Measurements from ENCODE around the gene CUL3.
"Not testable (repeated sequence)": the region's sequence is repeated elsewhere in the genome, so short reads cannot be mapped to it uniquely, and the experiment has no call there.

Gene CUL3

GRCh38 chr2:224543939-224544338, 41.2 kb downstream of the CUL3 start:
- DNase-seq (ENCODE audit: low read depth in 3 of 3), result no peak

DNA sequence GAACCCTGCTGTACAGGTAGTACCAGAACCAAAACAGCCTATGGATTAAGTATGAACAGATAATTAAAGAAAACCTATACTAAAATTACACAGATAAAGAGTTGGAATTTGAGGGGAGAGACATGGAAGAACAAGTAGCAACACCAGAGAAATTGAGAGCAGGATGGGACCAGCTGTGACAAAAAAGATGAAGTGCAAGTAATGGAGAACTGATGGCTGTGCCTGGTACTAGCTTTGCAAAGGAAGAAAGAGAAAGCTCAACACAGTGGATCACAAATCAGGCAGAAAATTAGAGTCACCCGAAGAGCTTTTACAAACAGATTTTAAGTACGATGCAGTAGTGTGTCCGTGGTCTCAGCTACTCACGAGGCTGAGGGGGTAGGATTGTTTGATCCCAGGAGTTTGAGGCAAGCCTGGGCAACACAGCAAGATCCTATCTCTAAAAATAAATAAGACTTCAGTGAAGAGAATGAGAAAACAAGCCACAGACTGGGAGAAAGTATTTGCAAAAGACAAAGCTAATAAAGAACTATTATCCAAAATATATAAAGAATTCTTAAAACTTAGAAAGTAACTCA, 46.5 kb downstream of the CUL3 start:
- DNase-seq (ENCODE audit: low read depth in 3 of 3), result no peak

DNA sequence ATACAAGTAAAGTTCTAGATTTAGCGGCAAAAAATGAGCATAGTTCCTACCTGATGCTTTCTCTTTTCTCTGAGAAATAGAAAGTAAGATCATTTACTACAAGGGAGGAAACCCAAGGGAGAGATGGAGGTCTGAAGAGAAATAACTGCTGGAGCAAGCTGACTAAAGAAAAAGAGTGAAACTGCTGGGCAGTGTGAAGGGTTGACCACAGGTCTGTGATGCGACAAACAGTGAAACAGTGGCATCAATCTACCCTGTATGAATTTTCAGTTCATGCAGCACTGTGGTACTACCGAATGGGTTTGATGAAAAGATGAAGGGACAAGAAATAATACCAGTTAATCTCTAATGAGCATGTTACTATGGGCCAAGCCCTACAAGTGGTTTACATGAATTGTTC, 52.2 kb downstream of the CUL3 start:
- no peak for DNase-seq (ENCODE audit: low read depth in 3 of 3)

DNA sequence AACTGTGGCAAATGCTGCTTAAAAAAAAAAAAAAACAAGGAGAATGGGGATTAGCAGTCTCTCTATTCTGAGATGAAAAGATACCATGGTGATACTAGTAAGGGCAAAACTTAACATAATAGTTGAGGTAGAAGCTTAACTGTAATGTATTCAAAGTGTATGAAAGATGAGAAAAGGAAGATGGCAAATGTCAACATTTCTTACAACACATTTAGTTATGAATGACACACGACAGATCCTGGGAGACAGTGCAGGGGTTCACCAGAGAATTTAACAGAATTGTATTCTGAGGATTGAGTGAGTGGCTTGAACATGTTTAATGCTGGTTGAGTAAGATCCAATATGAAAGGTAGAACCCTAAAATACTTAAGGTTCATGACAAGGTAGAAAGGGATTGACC, 52.7 kb downstream of the CUL3 start:
- no peak for DNase-seq (ENCODE audit: low read depth in 3 of 3)

DNA sequence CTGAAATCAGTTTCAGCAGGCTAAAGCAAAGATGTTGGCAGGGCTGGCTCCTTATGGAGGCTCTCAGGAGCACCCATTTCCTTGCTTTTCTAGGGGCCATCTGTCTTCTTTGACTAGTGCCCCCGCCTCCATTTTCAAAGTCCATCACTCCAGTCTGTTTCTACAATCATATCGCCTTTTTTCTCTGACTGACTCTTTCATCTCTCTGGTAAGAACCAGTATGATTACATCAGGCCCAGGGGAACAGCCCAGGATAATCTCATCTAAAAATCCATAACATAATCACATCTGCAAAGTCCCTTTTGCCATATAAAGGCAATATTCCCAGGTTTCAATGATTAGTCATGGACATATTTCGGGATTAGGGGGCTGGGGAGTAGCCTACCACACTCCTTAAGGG, 57.0 kb downstream of the CUL3 start:
- no peak for DNase-seq (ENCODE audit: low read depth in 3 of 3)

DNA sequence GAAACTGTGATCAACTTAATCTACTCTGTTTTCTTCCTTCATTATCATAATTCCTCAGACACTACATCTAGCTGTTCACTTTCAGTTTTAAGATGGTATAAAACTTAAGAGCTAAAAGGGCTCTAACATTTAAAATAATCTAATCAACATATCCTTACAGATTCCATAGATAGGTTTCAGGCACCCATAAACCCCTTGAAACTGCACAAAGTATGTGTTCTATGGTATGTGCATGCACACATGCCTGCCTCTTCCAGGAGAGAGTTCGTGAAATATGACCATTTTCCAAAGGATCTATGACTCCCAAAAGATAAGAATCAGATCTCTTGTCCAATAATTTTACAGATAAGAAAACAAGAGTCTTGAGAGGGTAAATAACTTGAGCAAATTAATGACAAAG, 59.4 kb downstream of the CUL3 start:
- DNase-seq (ENCODE audit: low read depth in 3 of 3), result no peak

DNA sequence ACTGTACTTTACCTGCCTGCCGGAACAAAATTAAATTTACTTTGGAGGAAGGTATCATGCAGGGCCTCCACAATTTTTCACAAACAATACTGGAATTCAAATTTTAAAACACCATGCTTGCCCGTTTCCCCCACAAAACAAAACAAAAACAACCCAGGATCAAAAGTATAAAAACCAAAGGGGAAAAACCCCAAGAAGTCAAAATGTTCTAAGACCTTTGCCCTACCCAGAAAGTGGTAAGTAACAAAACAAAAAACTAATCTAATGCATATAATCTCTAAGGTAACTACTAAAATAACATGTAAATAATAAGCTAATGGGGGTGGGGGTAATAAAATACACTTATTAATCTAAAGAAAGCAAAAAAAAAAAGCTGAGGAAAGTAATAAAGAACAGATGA, 60.5 kb downstream of the CUL3 start:
- no peak for DNase-seq (ENCODE audit: low read depth in 3 of 3)

DNA sequence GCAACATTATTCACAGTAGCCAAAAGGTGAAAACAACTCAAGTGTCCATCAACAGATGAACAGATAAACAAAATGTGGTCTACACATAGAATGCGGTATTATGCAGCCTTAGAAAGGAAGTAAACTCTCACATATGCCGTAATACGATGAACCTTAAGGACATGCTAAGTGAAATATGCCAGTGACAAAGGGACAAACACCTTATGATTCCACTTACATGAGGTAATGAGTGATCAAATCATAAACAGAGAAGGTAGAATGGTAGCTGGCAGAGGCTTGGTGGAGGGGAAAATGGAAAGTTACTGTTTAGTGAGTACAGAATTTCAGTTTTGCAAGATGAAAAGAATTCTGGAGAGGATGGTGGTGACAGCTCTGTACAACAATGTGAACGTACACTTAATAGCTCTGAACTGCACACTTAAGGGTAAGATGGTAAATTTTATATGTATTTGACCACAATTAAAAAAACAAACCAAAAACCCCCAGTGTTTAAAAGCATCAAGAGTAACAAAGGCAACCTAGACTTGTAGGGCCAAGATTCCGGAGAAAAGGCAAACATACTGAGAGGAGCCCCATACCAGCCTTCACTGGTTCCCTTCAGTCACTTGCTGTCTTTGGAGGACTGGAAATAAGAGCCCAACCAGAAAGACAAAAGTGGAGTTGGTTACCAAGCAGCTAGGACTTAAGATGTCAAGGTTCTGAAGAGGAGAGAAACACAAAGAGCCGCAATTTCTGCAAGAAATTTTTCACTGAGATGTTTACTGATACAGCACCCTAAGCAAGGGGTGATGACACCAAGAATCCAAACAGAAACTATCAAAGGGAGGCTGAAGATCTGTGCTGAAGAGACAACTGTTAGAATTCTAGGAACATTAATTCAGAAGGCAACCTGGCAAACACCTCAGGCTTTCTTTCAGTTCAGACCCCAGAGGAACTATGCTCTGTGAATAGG, 61.3 kb downstream of the CUL3 start:
- no peak for DNase-seq (ENCODE audit: low read depth in 3 of 3)

- DNase-seq (ENCODE audit: low read depth in 3 of 3), result not testable (repeated sequence)
Measured at GRCh38 chr2:224522483-224522882, 62.7 kb downstream of the CUL3 start.

DNA sequence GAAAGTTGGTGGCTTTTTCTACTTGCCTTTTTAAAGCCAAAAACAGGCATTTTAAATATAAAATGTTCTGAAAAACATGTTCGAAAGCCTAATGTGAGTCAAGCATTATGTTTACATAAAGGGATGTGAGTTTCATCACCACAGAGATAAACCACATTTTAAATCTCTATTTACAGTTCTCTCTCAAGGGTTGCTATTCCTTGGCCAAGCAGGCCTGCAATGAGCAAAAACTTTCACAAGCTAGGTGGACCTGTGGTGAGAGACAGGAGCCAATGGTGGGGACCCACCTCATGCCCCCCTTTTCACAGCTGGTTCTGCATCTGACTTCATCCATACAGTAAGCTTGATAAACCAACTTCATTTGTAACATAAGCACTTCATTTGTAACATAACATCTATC, 65.1 kb downstream of the CUL3 start:
- DNase-seq (ENCODE audit: low read depth in 3 of 3), result no peak

- DNase-seq (ENCODE audit: low read depth in 3 of 3), result no peak
Measured at GRCh38 chr2:224518806-224519580, 66.2 kb downstream of the CUL3 start.

- DNase-seq (ENCODE audit: low read depth in 3 of 3), result no peak
Measured at GRCh38 chr2:224517963-224518362, 67.2 kb downstream of the CUL3 start.

GRCh38 chr2:224516393-224516792, 68.8 kb downstream of the CUL3 start:
- DNase-seq (ENCODE audit: low read depth in 3 of 3), result not testable (repeated sequence)

DNA sequence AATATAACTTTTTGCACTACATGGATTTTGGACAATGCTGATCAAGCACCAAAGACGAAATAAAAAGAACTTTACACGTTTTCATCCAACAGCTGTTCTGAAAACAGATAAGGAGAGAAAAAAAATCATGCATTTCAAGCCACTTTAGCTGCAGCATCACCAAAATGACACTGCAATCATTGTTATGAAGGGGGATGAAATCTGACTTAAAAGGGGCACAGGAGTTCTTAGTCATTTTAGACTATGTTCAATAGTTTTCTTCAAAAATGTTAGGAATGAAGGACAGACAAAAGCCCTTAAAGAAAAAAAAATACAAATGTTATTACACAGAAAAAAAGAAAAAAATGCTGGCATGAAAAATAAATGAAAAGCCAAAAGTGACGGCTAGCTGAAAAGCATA, 71.2 kb downstream of the CUL3 start:
- no peak for DNase-seq (ENCODE audit: low read depth in 3 of 3)

DNA sequence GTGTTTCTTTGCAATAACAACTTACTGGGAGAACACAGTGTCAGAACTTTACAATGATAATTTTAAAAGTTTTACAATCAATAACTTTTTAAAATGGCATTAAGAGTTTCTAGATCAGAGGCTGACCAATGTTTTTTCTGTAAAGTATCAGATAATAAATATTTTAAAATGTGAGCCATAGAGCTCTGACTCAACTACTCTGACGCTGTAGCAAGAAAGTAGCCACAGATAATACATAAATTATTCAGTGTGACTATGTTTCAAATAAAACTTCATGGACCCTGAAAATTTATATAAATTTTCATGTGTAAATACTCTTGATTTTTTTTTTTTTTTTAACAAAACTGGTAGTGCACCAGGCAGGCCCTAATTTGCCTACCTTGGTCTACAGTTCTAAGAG, 77.4 kb downstream of the CUL3 start:
- DNase-seq (ENCODE audit: low read depth in 3 of 3), result no peak

DNA sequence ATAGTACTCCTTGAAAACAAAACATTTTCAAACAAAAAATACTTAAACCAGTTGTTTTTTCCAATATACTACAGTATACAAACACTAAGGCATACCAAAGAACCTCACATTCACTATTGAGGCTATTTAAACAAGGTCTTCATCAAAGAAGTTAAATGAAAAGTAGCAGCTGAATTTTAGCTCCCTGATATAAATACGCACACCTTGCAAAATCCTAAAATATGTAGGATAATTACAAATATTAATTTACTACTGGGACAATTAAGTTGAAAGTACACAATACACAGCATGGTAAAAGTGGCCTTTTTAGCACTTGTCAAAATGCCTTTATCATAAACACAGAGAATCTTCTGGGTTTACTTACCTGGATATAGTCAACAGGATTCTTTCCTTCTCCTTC, 78.7 kb downstream of the CUL3 start:
- no peak for DNase-seq (ENCODE audit: low read depth in 3 of 3)

- no peak for DNase-seq (ENCODE audit: low read depth in 3 of 3)
Measured at GRCh38 chr2:224498991-224499390, 86.2 kb downstream of the CUL3 start.

DNA sequence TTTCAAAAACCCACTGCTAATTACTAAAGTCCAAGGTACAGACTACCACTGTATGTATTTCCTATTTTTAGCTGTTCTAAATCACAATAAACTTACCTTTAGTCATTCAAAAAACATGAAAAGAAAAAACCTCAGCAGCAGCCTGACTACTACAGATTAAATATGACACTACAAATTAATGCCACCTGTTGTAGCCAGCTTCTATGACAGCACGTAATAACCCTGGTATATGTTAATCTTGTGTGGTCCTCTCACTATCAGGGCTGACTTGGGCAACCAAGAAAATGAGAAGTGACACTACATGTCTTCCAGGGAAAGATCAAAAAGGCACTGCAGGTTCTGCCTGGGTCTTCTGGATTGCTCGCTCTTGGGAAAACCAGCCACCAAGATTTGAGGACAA, 92.6 kb downstream of the CUL3 start:
- no peak for DNase-seq (ENCODE audit: low read depth in 3 of 3)

GRCh38 chr2:224487940-224488339, 97.2 kb downstream of the CUL3 start:
- not testable (repeated sequence) for DNase-seq (ENCODE audit: low read depth in 3 of 3)

DNA sequence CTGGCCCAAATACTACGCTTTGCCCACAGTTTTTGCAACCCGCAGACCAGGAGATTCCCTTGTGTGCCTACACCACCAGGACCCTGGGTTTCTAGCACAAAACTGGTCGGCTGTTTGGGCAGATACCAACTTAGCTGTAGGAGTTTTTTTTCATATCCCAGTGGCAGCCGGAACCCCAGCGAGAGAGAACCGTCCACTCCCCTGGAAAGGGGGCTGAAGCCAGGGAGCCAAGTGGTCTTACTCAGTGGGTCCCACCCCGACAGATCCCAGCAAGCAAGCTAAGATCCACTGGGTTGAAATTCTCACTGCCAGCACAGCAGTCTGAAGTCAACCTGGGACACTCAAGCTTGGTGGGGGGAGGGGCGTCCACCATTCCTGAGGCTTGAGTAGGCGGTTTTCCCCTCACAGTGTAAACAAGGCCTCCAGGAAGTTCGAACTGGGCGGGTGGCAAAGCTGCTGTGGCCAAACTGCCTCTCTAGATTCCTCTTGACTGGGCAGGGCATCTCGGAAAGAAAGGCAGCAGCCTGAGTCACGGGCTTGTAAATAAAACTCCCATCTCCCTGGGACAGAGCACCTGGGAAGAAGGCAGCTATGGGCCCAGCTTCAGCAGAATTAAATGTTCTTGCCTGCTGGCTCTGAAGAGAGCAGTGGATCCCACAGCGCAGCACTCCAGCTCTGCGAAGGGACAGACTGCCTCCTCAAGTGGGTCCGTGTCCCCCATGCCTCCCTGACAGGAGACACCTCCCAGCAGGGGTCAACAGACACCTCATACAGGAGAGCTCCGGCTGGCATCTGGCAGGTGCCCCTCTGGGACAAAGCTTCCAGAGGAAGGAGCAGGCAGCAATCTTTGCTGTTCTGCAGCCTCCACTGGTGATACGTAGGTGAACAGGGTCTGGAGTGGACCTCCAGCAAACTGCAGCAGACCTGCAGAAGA, 99.8 kb downstream of the CUL3 start:
- not testable (repeated sequence) for DNase-seq (ENCODE audit: low read depth in 3 of 3)

- no peak for DNase-seq (ENCODE audit: low read depth in 3 of 3)
Measured at GRCh38 chr2:224479826-224480225, 105.3 kb downstream of the CUL3 start.

Measured in stimulated activated CD4-positive, alpha-beta T cell treated with anti-CD3 and anti-CD28 coated beads, TNF-alpha, amount 100 ng/mL, for 4 hours (primary cell).